Measurements from ENCODE around the gene OVOL2.

DNA sequence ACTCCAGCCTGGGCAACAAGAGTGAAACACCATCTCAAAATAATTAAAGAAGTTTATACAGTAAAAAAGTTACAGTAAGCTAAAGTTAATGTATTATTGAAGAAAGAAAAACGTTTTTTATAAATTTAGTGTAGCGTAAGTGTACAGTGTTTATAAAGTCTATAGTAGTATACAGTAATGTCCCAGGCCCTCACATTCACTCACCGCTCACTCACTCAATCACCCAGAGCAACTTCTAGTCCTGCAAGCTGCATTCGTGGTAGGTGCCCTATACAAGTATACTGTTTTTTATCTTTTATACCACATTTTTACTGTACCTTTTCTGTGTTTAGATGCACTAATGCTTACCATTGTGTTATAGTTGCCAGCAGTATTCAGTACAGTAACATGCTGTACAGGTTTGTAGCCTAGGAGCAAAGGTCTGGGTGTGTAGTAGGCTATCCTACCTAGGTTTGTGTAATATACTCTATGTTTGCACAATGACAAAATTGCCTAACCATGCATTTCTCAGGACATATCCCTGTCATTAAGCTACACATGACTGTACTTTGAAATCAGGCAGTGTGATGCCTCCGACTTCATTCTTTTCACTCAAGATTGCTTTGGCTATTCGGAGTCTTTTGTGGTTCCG lies 72.2 kb downstream of the OVOL2 start:
- TF ChIP-seq, protein P1, sequence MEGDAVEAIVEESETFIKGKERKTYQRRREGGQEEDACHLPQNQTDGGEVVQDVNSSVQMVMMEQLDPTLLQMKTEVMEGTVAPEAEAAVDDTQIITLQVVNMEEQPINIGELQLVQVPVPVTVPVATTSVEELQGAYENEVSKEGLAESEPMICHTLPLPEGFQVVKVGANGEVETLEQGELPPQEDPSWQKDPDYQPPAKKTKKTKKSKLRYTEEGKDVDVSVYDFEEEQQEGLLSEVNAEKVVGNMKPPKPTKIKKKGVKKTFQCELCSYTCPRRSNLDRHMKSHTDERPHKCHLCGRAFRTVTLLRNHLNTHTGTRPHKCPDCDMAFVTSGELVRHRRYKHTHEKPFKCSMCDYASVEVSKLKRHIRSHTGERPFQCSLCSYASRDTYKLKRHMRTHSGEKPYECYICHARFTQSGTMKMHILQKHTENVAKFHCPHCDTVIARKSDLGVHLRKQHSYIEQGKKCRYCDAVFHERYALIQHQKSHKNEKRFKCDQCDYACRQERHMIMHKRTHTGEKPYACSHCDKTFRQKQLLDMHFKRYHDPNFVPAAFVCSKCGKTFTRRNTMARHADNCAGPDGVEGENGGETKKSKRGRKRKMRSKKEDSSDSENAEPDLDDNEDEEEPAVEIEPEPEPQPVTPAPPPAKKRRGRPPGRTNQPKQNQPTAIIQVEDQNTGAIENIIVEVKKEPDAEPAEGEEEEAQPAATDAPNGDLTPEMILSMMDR (conservative IDR thresholded peaks at IDR 0.05; ENCODE audit: low read length) = no peak
- no peak for TF ChIP-seq EZH2phosphoT487 (IDR thresholded peaks at IDR 0.05; ENCODE audit: borderline replicate concordance, low read depth, low read length)
